Heart left ventricle (tissue), 16 donors: ENCODE measurements around the gene C3orf52. TPM values are rescaled to one million over a fixed set of nuclear protein-coding genes. Genes with fewer than 3 reads are reported as not detected.

ENCODE experiments used
- ATAC-seq, 4 donors: fragments of 200-7000 bp; cut with Tn5 transposase; one replicate each; pipeline ENCODE4 v1.9.1; 2020 to 2022; ENCODE audit warnings: moderate library complexity in 4 of 4, mild to moderate bottlenecking in 3 of 4, moderate number of reproducible peaks in 1 of 4
- DNase-seq, 5 donors: peaks; one replicate each; pipeline ENCODE4 v3.0.0-alpha.2; 2020
- H3K27ac ChIP-seq, 12 donors: fragments of 200-600 bp; sonication (generic) in 4 of 12; one replicate each; pipeline versions ENCODE4 v1.5.0 to v1.8.0; 2016 to 2022; ENCODE audit warnings: mild to moderate bottlenecking in 2 of 12
- H3K27me3 ChIP-seq, 9 donors: fragments of 200-600 bp; sonication (generic) in 2 of 9; one replicate each; pipeline versions ENCODE4 v1.5.1 to v1.8.0; 2016 to 2022; ENCODE audit warnings: mild to moderate bottlenecking in 3 of 9
- H3K36me3 ChIP-seq, 9 donors: fragments of 200-600 bp; sonication (generic) in 2 of 9; one replicate each; pipeline versions ENCODE4 v1.5.0 to v1.8.0; 2018 to 2022; ENCODE audit warnings: mild to moderate bottlenecking in 2 of 9
- H3K4me1 ChIP-seq, 12 donors: fragments of 200-600 bp; sonication (generic) in 4 of 12; one replicate each; pipeline versions ENCODE4 v1.5.0 to v1.8.0; 2016 to 2022; ENCODE audit warnings: mild to moderate bottlenecking in 3 of 12
- H3K4me3 ChIP-seq, 12 donors: fragments of 200-600 bp; sonication (generic) in 4 of 12; one replicate each; pipeline versions ENCODE4 v1.5.0 to v1.8.0; 2017 to 2022; ENCODE audit warnings: mild to moderate bottlenecking in 9 of 12, moderate library complexity in 4 of 12
- H3K9me3 ChIP-seq, 12 donors: fragments of 200-600 bp; sonication (generic) in 4 of 12; one replicate each; pipeline versions ENCODE4 v1.5.0 to v1.8.0; 2016 to 2022; ENCODE audit warnings: mild to moderate bottlenecking in 1 of 12
- CTCF ChIP-seq, 12 donors: fragments of 200-600 bp; sonication (generic) in 4 of 12; IDR thresholded peaks; one replicate each; pipeline versions ENCODE4 v1.5.0 to v1.8.0; 2018 to 2022; ENCODE audit warnings: antibody characterized with exemption in 12 of 12, mild to moderate bottlenecking in 5 of 12
- POLR2A ChIP-seq, 2 donors: fragments of 450-650 bp; IDR thresholded peaks; one replicate each; pipeline ENCODE4 v1.6.1; 2017; ENCODE audit warnings: antibody characterized with exemption in 2 of 2, mild to moderate bottlenecking in 2 of 2, moderate library complexity in 2 of 2
- WGBS, 4 donors: extraction: QIAGEN DNeasy Blood & Tissue Kit in 2 of 4; methylation state at CpG; one replicate each; pipeline versions ENCODE4 v1.1.5 to v1.1.7; 2013 to 2018; 5-methylcytosine and 5-hydroxymethylcytosine counted together
- intact Hi-C, 10 donors: fragments of 100-400 bp; cut with DNase I; formaldehyde crosslinking; loops; one replicate each; pipeline versions ENCODE4 v1.11.1 to v1.14.2; 2022
- polyA plus RNA-seq, 2 donors: library from polyadenylated mRNA; stranded (reverse); fragments of 200-250 nt; gene quantifications; one replicate each; pipeline ENCODE4 v1.2.3, GENCODE V29; 2013
- total RNA-seq, 9 donors: library from RNA; depleted of rRNA in 2 of 9; stranded (reverse); fragments of >200 nt in 2 of 9; fragmentation: NEBNext Ultra II Directional in 3 of 9; extraction: Animal tissue kit (Norgen Biotek cat#: 25700) in 3 of 9; gene quantifications; one replicate each; pipeline versions ENCODE4 v1.1.0 to v1.2.4, GENCODE V29; 2016 to 2023
- donor health status: ischemic (EF 13 %, LVEDD 7.1; RV severe dilation, severe dysfunction).
- donor health status: healthy with polysubstance abuse.
- donor health status: DM: no; HTN: yes; CAD: no.
- donor health status: DM: no; HTN: no; CAD: no.
- donor health status: ischemic (EF 25% LVEDD 6.9; RV normal size, moderate dysfunction).
- donor health status: ischemic (EF 25% LVEDD 5.7; RV mildly dilated, moderate dysfunction).
- donor health status: healthy.
- donor health status: DM: yes; HTN: yes; CAD: no.
- donor health status: ischemic (EF 35%, LVEDD 5.7; RV mildly dilated, moderate dysfunction).
- donor health status: nonischemic (EF 11% LVEDD 7.7; RV severe dilation, severe dysfunction).
- donor health status: DM: yes; HTN: yes; CAD: no.
- donor health status: PGD.
- donor health status: ischemic (EF 29% LVEDD 5.4; RV normal size, mild dysfunction).
- donor health status: nonischemic (EF 23%, LVEDD 6.1; RV moderate dilation, normal function).

The C3orf52 gene
- total and polyA plus RNA-seq, 11 donors, result 1.4 to 9.6 (median 4.9) TPM

- Histone ChIP-seq H3K27ac (peak overlapping the region in 5 of 12 donors; percentile 63 to 83 (median 76)), H3K9me3 (no peaks in the 10 kb centered on the region), H3K36me3 (no peaks in the 10 kb centered on the region), H3K4me3 (peak overlapping the region; percentile 32 to 68 (median 60)), H3K27me3 (peaks cover 0 to 32% (median 0%) of the 10 kb centered on the region in 9 donors), H3K4me1 (peaks cover 0 to 26% (median 16%) of the 10 kb centered on the region in 12 donors)
- 35 to 59% (median 36%) methylated on average over 5 to 12 of the region's 12 CpGs for whole genome bisulfite sequencing, 4 donors
- intact Hi-C loops, result no loop called here
- TF ChIP-seq CTCF (IDR thresholded peaks at IDR 0.05), result no peak
- no peak for TF ChIP-seq POLR2A (IDR thresholded peaks at IDR 0.05)
- DNase-seq (no peak), ATAC-seq (peak in 2 of 4 donors; percentile 0 to 2)
These were observed 484 bp upstream of the C3orf52 start for GRCh38 chr3:112085735-112086075.

GRCh38 chr3:112086875-112087524, 811 bp downstream of the C3orf52 start:
- H3K36me3 ChIP-seq, result no peaks in the 10 kb centered on the region
- no peak for DNase-seq
- H3K27ac ChIP-seq, result peak overlapping the region in 9 of 12 donors; percentile 3 to 83 (median 70)
- peak overlapping the region; percentile 32 to 68 (median 60) for H3K4me3 ChIP-seq
- peaks cover 0 to 36% (median 23%) of the 10 kb centered on the region in 12 donors for H3K4me1 ChIP-seq
- TF ChIP-seq CTCF (IDR thresholded peaks at IDR 0.05) (no peak), POLR2A (IDR thresholded peaks at IDR 0.05) (no peak)
- peak in 1 of 4 donors; percentile 17 for ATAC-seq
- WGBS, 4 donors, result 38 to 48% (median 40%) methylated on average over 14 of the region's 14 CpGs
- intact Hi-C loops, result no loop called here
- peaks cover 0 to 32% (median 0%) of the 10 kb centered on the region in 9 donors for H3K27me3 ChIP-seq
- H3K9me3 ChIP-seq, result no peaks in the 10 kb centered on the region

GRCh38 chr3:112087746-112088145, 1.6 kb downstream of the C3orf52 start:
- intact Hi-C loops, result no loop called here
- no peak overlapping the region for H3K27ac ChIP-seq
- WGBS, 4 donors, result 84 to 92% (median 88%) methylated on average over 5 of the region's 5 CpGs
- H3K27me3 ChIP-seq, result peaks cover 0 to 32% (median 0%) of the 10 kb centered on the region in 9 donors
- no peak overlapping the region for H3K4me3 ChIP-seq
- peaks cover 0 to 43% (median 30%) of the 10 kb centered on the region in 12 donors for H3K4me1 ChIP-seq
- no peak for ATAC-seq
- H3K9me3 ChIP-seq, result no peaks in the 10 kb centered on the region
- no peak for DNase-seq
- no peaks in the 10 kb centered on the region for H3K36me3 ChIP-seq
- no peak for TF ChIP-seq CTCF (IDR thresholded peaks at IDR 0.05)
- no peak for TF ChIP-seq POLR2A (IDR thresholded peaks at IDR 0.05)

GRCh38 chr3:112088944-112089343, 2.8 kb downstream of the C3orf52 start:
- Histone ChIP-seq H3K9me3 (no peaks in the 10 kb centered on the region), H3K4me3 (no peak overlapping the region), H3K27ac (no peak overlapping the region), H3K27me3 (peaks cover 0 to 32% (median 0%) of the 10 kb centered on the region in 9 donors), H3K36me3 (no peaks in the 10 kb centered on the region), H3K4me1 (peaks cover 0 to 49% (median 33%) of the 10 kb centered on the region in 12 donors)
- 72 to 75% (median 73%) methylated on average over 4 of the region's 4 CpGs for WGBS, 4 donors
- no peak for DNase-seq
- TF ChIP-seq CTCF (IDR thresholded peaks at IDR 0.05), result no peak
- no peak for TF ChIP-seq POLR2A (IDR thresholded peaks at IDR 0.05)
- no peak for ATAC-seq
- intact Hi-C loops, result no loop called here
